Measurements from ENCODE around the gene ZMYM3.

ZMYM3 gene

GRCh38 chrX:71253253-71254091 is 468 bp downstream of the ZMYM3 start:
- no peak for DNase-seq (ENCODE audit: low read depth in 2 of 2, low spot score in 1 of 2)

DNA sequence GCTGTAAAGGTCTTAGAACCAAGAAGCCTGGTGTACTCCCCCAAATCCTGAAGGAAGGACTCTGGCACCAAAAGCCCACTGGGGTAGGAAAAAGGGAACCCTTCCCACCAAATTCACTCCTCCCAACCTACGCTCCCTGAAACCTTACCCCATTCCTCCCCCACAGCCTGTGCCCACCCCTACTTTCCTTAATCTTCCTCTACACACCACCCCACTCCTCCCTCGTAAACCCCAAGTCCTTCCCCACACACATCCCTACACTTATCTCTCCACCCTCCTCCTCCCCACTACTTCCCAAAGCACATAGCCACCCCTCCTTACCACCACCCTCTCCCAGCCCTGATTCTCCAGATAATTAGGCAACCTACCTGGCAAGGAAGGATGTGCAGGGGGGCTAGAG is 1.7 kb downstream of the ZMYM3 start:
- no peak for DNase-seq (ENCODE audit: low read depth in 2 of 2, low spot score in 1 of 2)

- DNase-seq (ENCODE audit: low read depth in 2 of 2, low spot score in 1 of 2) = no peak
Observed at GRCh38 chrX:71251466-71251973, 2.4 kb downstream of the ZMYM3 start.

- no peak for DNase-seq (ENCODE audit: low read depth in 2 of 2, low spot score in 1 of 2)
Observed at GRCh38 chrX:71250841-71251240, 3.1 kb downstream of the ZMYM3 start.

DNA sequence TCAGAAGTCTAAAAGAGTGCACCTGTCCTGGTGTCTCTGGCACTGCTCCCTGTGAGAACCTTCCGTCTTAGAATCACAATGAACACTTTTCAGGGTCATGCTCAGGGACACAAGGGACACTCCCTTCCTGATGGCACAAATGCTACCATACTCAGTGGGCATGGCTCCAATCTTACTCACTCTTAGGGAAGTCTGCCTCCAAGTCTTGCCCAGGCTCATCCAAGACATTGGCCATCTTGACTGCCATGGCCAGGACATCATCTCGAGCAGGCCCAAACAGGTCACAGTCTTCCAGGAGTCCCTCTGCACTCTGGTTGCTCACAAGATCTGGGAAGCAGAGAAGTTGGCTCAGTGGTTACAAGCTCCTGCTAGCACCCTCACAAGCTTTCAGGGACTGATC is 8.8 kb downstream of the ZMYM3 start:
- DNase-seq (ENCODE audit: low read depth in 2 of 2, low spot score in 1 of 2) = no peak

- DNase-seq (ENCODE audit: low read depth in 2 of 2, low spot score in 1 of 2) = no peak
Observed at GRCh38 chrX:71244359-71245128, 9.4 kb downstream of the ZMYM3 start.

GRCh38 chrX:71241301-71241700 is 12.6 kb downstream of the ZMYM3 start:
- DNase-seq (ENCODE audit: low read depth in 2 of 2, low spot score in 1 of 2) = no peak

DNA sequence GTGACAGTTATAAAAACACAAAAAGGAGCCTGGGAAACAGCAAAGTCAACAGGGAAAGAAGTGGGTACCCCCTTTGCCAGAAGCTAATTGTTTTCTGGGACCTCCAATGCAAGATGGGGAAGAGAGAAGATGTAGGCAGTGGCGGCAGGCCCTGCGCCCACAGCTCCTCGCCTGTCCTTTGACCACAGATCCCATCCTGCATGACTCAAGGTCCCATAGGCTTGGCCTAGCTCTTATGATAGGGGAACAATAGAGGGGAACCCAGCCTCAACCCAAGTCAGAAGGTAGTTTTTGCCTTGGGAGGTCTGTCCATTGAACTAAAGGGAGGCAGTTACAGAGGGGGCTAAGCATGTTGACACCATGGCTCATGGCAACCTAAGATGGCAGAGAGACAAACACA is 14.2 kb downstream of the ZMYM3 start:
- no peak for DNase-seq (ENCODE audit: low read depth in 2 of 2, low spot score in 1 of 2)

DNA sequence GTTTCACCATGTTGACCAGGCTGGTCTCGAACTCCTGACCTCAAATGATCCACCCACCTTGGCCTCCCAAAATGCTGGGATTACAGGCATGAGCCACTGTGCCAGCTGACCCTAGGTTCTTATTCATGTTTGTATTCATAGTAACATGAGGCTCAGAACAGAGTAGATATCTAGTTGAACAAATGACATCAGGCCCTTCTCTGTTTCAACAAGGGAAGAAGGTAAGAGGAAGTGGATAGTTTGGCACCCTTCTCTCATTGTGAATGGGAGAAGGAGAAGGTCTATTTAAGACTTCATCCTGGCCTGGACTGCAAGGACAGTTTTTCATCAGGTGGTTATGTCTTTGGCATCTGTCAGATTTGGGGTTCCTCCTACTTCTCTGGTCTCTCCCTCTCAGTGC is 17.1 kb downstream of the ZMYM3 start:
- DNase-seq (ENCODE audit: low read depth in 2 of 2, low spot score in 1 of 2) = no peak

DNA sequence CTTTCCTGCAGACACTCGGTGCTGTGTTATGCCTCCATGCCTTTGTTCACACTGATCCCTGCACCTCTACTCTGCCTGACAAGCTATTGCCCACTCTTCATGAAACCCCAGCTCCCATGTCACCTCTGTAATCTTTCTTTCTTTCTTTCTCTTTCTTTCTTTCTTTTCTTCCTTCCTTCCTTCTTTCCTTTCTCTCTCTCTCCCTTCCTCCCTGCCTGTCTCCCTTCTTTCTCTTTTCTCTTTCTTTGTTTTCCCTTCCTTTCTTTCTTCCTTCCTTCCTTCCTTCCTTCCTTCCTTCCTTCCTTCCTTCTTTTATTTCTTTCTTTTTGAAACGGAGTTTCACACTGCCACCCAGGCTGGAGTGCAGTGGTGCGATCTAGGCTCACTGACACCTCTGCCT is 18.5 kb downstream of the ZMYM3 start:
- no peak for DNase-seq (ENCODE audit: low read depth in 2 of 2, low spot score in 1 of 2)

DNA sequence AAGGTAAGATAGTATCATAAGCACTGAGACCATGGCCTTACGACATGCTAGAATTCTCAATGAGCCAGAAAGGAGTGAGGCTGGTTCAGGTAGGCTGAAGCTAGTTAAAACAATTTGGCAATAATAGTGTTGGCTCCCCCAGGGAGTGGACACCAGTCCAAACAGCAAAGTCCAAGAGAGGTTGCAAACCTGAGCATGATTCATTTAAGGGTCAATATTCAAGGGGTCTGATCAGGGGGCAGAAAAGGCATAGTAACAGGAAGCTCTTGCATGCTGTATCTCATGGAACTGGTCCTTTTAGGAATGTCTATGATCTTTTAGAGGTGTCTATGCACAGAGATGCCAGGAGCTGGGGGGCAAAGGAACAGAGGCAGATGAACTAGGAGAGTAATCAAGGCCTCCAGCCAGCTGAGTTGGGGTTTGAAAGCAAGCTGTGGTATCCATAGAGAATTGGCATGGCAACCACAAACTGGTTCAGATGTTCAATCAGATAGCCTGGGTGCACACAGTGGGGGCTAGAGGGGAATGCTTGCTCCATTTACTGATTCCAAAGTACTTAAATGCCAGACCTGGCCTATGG is 25.8 kb downstream of the ZMYM3 start:
- no peak for DNase-seq (ENCODE audit: low read depth in 2 of 2, low spot score in 1 of 2)

DNA sequence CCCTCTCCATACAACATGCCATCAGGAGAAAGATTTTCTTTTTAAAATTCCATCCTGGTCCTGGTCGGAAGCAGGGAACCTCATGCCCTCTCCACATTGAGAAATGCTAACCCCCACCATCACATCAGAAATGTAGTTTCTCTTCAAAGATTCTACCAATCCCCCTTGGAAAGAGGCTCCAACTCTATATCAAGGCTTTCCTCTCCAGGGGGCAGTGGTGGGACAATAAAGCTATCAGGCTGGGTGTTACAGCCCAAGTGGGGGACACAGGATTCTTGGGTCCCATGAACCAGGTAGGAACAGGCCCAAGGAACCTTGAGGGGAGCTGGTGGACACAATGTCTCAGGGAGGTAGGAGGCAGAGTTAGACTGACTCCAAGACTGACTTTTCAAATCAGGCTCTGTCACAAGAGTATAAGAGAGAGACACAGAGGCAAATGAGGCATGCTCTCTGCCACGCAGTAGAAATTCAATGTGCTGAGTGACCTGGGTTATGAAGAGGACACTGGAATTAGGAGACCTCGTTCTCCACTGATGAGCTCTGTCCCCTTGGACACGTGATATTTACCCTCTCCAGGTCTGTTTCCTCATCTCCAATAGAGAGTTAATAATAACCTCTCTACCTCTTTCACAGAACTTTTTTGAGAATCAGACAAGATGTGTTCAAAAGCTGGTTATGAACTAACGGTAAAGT is 26.4 kb downstream of the ZMYM3 start:
- DNase-seq (ENCODE audit: low read depth in 2 of 2, low spot score in 1 of 2) = no peak

- DNase-seq (ENCODE audit: low read depth in 2 of 2, low spot score in 1 of 2) = no peak
Observed at GRCh38 chrX:71225676-71226075, 28.3 kb downstream of the ZMYM3 start.

GRCh38 chrX:71225009-71225408 is 28.9 kb downstream of the ZMYM3 start:
- DNase-seq (ENCODE audit: low read depth in 2 of 2, low spot score in 1 of 2) = no peak

DNA sequence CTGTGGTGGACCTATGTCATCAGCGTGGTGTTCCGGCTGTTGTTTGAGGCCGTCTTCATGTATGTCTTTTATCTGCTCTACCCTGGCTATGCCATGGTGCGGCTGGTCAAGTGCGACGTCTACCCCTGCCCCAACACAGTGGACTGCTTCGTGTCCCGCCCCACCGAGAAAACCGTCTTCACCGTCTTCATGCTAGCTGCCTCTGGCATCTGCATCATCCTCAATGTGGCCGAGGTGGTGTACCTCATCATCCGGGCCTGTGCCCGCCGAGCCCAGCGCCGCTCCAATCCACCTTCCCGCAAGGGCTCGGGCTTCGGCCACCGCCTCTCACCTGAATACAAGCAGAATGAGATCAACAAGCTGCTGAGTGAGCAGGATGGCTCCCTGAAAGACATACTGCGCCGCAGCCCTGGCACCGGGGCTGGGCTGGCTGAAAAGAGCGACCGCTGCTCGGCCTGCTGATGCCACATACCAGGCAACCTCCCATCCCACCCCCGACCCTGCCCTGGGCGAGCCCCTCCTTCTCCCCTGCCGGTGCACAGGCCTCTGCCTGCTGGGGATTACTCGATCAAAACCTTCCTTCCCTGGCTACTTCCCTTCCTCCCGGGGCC is 29.7 kb downstream of the ZMYM3 start:
- no peak for DNase-seq (ENCODE audit: low read depth in 2 of 2, low spot score in 1 of 2)

DNA sequence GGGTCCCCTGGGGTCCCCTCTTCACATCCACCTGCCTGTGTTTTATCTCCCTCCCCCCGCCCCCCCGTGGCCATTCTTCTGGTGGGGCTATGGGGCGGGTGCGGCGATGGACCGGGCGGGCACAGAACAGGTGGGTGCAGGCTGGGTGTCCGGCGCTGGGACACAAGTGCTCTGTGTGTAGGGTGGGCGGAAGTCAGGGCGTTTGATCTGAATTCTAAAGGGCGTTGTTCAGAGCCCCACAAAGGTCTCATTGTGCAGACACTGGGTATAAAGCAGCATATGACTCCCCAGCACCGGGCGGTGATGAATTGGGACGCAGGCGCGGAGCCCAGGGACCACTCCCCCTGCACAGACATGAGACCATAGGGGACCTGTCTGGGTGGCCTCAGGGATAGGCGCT is 31.0 kb downstream of the ZMYM3 start, which contains the start of gene GJB1:
Gene GJB1 (plus strand): TSS at position 296 of the 400 bp plus-strand sequence. CDS start 484 bp downstream, outside the sequence.
- DNase-seq (ENCODE audit: low read depth in 2 of 2, low spot score in 1 of 2) = no peak

GRCh38 chrX:71221145-71221544 is 32.8 kb downstream of the ZMYM3 start:
- no peak for DNase-seq (ENCODE audit: low read depth in 2 of 2, low spot score in 1 of 2)

GRCh38 chrX:71217298-71217697 is 36.6 kb downstream of the ZMYM3 start:
- no peak for DNase-seq (ENCODE audit: low read depth in 2 of 2, low spot score in 1 of 2)

GRCh38 chrX:71216485-71216884 is 37.5 kb downstream of the ZMYM3 start:
- DNase-seq (ENCODE audit: low read depth in 2 of 2, low spot score in 1 of 2) = no peak

DNA sequence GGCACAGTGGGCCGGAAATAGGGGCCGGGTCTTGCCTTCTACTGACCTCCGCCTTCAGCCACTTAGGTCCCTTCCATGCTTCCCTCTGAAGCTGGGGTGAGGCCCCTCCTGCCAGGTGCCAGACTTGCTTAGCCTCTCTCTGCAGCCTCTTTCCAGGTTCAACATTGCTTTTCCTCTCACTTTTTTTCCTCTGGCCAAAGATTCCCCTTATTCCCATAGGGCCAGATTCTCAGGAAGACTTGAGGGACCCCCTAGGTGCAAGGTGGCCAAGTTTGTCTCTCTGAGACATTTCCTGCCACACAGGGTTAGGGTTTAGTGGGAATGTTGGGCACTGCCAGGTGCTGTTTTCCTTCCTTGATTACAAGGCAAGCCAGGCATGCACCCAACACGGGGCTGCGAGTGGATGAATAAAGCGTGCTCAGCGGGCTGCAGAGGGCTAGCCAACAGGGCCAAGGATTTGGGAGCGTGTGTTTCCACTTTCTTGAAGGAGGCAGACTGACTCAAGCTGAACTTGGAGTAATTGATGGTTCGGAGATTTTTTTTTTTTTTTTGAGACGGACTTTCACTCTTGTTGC is 38.5 kb downstream of the ZMYM3 start:
- DNase-seq (ENCODE audit: low read depth in 2 of 2, low spot score in 1 of 2) = no peak
